CD4-positive, alpha-beta T cell (primary cell): ENCODE measurements around the gene ZBTB20. TPM values are rescaled to one million over a fixed set of nuclear protein-coding genes. Genes with fewer than 3 reads are reported as not detected.

ENCODE experiments used
- ATAC-seq: fragments of 200-7000 bp; cut with Tn5 transposase; one replicate; pipeline ENCODE4 v1.10.0; 2022; ENCODE audit warnings: mild to moderate bottlenecking; ENCODE audit not compliant: poor library complexity
- CTCF ChIA-PET: fragments of 350-600 bp; sonication (Branson Sonifier 250); formaldehyde crosslinking; loops from one replicate; lab custom pipeline; 2021; ENCODE audit warnings: antibody characterized with exemption, inconsistent platforms; lab: Charles Lee
- POLR2A ChIA-PET: fragments of 350-600 bp; sonication (Branson Sonifier 250); formaldehyde crosslinking; loops from one replicate; lab custom pipeline; 2021; ENCODE audit warnings: antibody characterized with exemption, inconsistent platforms; lab: Charles Lee
- DNase-seq, 14 experiments: peaks; one replicate each; pipeline ENCODE4 v3.0.0-alpha.2; 2013 to 2020; ENCODE audit warnings: mixed read lengths in 2 of 14
- H3K27ac ChIP-seq, 2 donors: one replicate each; pipeline versions ENCODE4 v1.5.1 to v1.7.0; 2013; ENCODE audit warnings: low read length in 2 of 2, low read depth in 1 of 2, mild to moderate bottlenecking in 1 of 2
- H3K27me3 ChIP-seq, 2 experiments: 1 replicate in 1 of 2; 2 replicates in 1 of 2; pipeline versions ENCODE4 v1.6.1 to v1.7.0; 2013; ENCODE audit warnings: low read length in 2 of 2, control low read depth in 1 of 2, mild to moderate bottlenecking in 1 of 2, moderate library complexity in 1 of 2; ENCODE audit not compliant: insufficient read depth in 2 of 2, control insufficient read depth in 1 of 2
- H3K36me3 ChIP-seq: one replicate; pipeline ENCODE4 v1.6.1; 2013; ENCODE audit warnings: low read length, control low read depth; ENCODE audit not compliant: insufficient read depth
- H3K4me1 ChIP-seq: one replicate; pipeline ENCODE4 v1.6.1; 2013; ENCODE audit warnings: low read length, control low read depth; ENCODE audit not compliant: insufficient read depth
- H3K4me3 ChIP-seq: one replicate; pipeline ENCODE4 v1.5.1; 2013; ENCODE audit warnings: mild to moderate bottlenecking, low read length, moderate library complexity
- H3K9me3 ChIP-seq, 2 experiments: 1 replicate in 1 of 2; 2 replicates in 1 of 2; pipeline versions ENCODE4 v1.6.1 to v1.7.0; 2013; ENCODE audit warnings: low read length in 2 of 2, mild to moderate bottlenecking in 2 of 2, control low read depth in 1 of 2, moderate library complexity in 1 of 2; ENCODE audit not compliant: control insufficient read depth in 1 of 2, insufficient read depth in 1 of 2
- H3K27ac Mint-ChIP-seq: one replicate; pipeline ENCODE4 v1.8.0; 2020; ENCODE audit warnings: mixed read lengths
- H3K27me3 Mint-ChIP-seq: one replicate; pipeline ENCODE4 v1.8.0; 2021; ENCODE audit warnings: mixed read lengths
- H3K36me3 Mint-ChIP-seq: one replicate; pipeline ENCODE4 v1.8.0; 2021; ENCODE audit warnings: low read depth, mixed read lengths
- H3K4me1 Mint-ChIP-seq: one replicate; pipeline ENCODE4 v1.8.0; 2021; ENCODE audit warnings: low read depth, mixed read lengths
- H3K4me3 Mint-ChIP-seq: one replicate; pipeline ENCODE4 v1.8.0; 2020; ENCODE audit warnings: mild to moderate bottlenecking, mixed read lengths
- H3K9me3 Mint-ChIP-seq: one replicate; pipeline ENCODE4 v1.8.0; 2020; ENCODE audit warnings: mixed read lengths
- CTCF ChIP-seq: fragments of 200-600 bp; IDR thresholded peaks from one replicate; pipeline ENCODE4 v1.8.0; 2022; ENCODE audit warnings: antibody characterized with exemption, mild to moderate bottlenecking
- intact Hi-C, 2 experiments: fragments of 100-400 bp; cut with DNase I in 1 of 2; cut with micrococcal nuclease in 1 of 2; formaldehyde crosslinking; loops; one replicate each; pipeline versions ENCODE4 v1.15.1 to v1.9.0; 2023 to 2025; cut with DNase I, micrococcal nuclease
- total RNA-seq, 174 experiments: library from RNA in 2 of 174; stranded (reverse) in 2 of 174; gene quantifications; one replicate each; pipeline ENCODE4 v1.2.3 and lab custom pipeline; 2021 to 2026

The ZBTB20 gene
- total RNA-seq, 2 experiments from 2014 or later: 41.6 to 47.4 TPM

GRCh38 chr3:114880078-114880477 lies 267.0 kb downstream of the ZBTB20 start:
- no peak overlapping the region for H3K4me3 ChIP-seq
- no peak overlapping the region for H3K27ac Mint-ChIP-seq
- peaks cover 4% of the 10 kb centered on the region for H3K4me1 Mint-ChIP-seq
- H3K36me3 Mint-ChIP-seq: peaks cover 26% of the 10 kb centered on the region
- no peaks in the 10 kb centered on the region for H3K9me3 ChIP-seq
- intact Hi-C loops: loop anchor here in 1 of 2 experiments (5.0 kb wide), 1 partner anchor 978 kb away; no protein-coding TSS in a partner anchor
- no peaks in the 10 kb centered on the region for H3K27me3 Mint-ChIP-seq
- ChIA-PET CTCF (no interaction called here), POLR2A (no interaction called here)
- H3K27me3 ChIP-seq: no peaks in the 10 kb centered on the region
- H3K9me3 Mint-ChIP-seq: peaks cover under 1% of the 10 kb centered on the region
- H3K36me3 ChIP-seq: no peaks in the 10 kb centered on the region
- H3K27ac ChIP-seq: no peak overlapping the region
- DNase-seq (no peak), ATAC-seq (no peak)
- no peak overlapping the region for H3K4me3 Mint-ChIP-seq
- no peaks in the 10 kb centered on the region for H3K4me1 ChIP-seq
- no peak for TF ChIP-seq CTCF

GRCh38 chr3:114879059-114880031 lies 267.7 kb downstream of the ZBTB20 start:
- ChIA-PET POLR2A (no interaction called here), CTCF (no interaction called here)
- H3K4me3 Mint-ChIP-seq: no peak overlapping the region
- peaks cover 4% of the 10 kb centered on the region for H3K4me1 Mint-ChIP-seq
- H3K27ac ChIP-seq: no peak overlapping the region
- no peaks in the 10 kb centered on the region for H3K27me3 Mint-ChIP-seq
- H3K27me3 ChIP-seq: no peaks in the 10 kb centered on the region
- no peaks in the 10 kb centered on the region for H3K4me1 ChIP-seq
- TF ChIP-seq CTCF: no peak
- H3K4me3 ChIP-seq: no peak overlapping the region
- H3K36me3 ChIP-seq: no peaks in the 10 kb centered on the region
- ATAC-seq (no peak), DNase-seq (no peak)
- no peaks in the 10 kb centered on the region for H3K9me3 ChIP-seq
- H3K9me3 Mint-ChIP-seq: no peaks in the 10 kb centered on the region
- intact Hi-C loops: loop anchor here in 1 of 2 experiments (5.0 kb wide), 1 partner anchor 977 kb away; no protein-coding TSS in a partner anchor
- peaks cover 31% of the 10 kb centered on the region for H3K36me3 Mint-ChIP-seq
- H3K27ac Mint-ChIP-seq: no peak overlapping the region

- Mint-ChIP-seq H3K27me3 (no peaks in the 10 kb centered on the region), H3K4me3 (no peak overlapping the region), H3K36me3 (peaks cover 32% of the 10 kb centered on the region), H3K4me1 (peaks cover 4% of the 10 kb centered on the region), H3K9me3 (no peaks in the 10 kb centered on the region), H3K27ac (no peak overlapping the region)
- Histone ChIP-seq H3K27ac (no peak overlapping the region), H3K36me3 (no peaks in the 10 kb centered on the region), H3K27me3 (no peaks in the 10 kb centered on the region), H3K4me3 (no peak overlapping the region), H3K9me3 (no peaks in the 10 kb centered on the region), H3K4me1 (no peaks in the 10 kb centered on the region)
- no peak for ATAC-seq
- CTCF ChIA-PET: no interaction called here
- no peak for TF ChIP-seq CTCF
- DNase-seq: no peak
- intact Hi-C loops: no loop called here
- POLR2A ChIA-PET: no interaction called here
Observed at GRCh38 chr3:114878114-114878839, 268.8 kb downstream of the ZBTB20 start.
